Tibial nerve (tissue), 4 donors: ENCODE results near the gene TRIM37.

Experiments used
- EP300 ChIP-seq, 2 donors: sonication (generic); formaldehyde crosslinking; IDR thresholded peaks; one replicate each; pipeline ENCODE4 v1.6.1; 2017; ENCODE audit warnings: antibody characterized with exemption in 2 of 2, mild to moderate bottlenecking in 1 of 2
- POLR2A ChIP-seq, 2 donors: fragments of 450-650 bp; IDR thresholded peaks; one replicate each; pipeline ENCODE4 v1.6.1; 2017; ENCODE audit warnings: antibody characterized with exemption in 2 of 2, mild to moderate bottlenecking in 2 of 2, moderate library complexity in 2 of 2
- TF ChIP-seq, protein P1 (sequence below), 5 experiments: fragments of 200-600 bp in 3 of 5; fragments of 450-650 bp in 2 of 5; sonication (generic) in 3 of 5; IDR thresholded peaks; one replicate each; pipeline ENCODE4 v1.5.1; 2016 to 2019; ENCODE audit warnings: antibody characterized with exemption in 5 of 5, mild to moderate bottlenecking in 3 of 5, moderate library complexity in 2 of 5

DNA sequence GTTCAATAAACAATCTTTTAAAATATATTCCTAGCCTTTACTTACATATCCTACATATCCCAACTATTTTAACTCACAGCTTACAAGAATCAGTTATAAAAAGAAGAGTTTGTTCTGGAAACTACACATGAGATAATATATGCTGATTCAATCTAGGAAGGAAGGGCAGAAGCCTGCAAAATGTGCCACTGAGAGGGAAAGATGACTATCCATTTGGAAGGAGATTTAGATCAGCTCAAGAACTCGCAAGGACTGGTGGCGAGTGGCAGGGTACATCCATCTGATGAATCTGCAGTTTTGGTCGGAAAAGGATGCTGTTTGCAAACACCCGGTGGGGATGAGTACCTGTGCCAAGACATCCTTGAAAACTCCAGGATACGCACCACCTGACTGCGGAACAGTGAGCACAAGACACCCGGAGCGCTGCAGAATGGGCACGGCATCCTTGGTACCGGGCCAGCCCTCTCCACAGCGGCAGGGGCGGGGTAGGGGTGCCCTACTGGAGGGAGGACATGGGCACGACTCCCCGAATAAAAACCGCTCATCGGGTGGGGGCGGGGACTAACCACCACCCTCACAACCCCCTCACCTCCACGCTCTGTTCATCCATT lies 723 bp downstream of the TRIM37 start:
- TF ChIP-seq POLR2A (IDR thresholded peaks at IDR 0.05): no peak
- TF ChIP-seq, protein P1, sequence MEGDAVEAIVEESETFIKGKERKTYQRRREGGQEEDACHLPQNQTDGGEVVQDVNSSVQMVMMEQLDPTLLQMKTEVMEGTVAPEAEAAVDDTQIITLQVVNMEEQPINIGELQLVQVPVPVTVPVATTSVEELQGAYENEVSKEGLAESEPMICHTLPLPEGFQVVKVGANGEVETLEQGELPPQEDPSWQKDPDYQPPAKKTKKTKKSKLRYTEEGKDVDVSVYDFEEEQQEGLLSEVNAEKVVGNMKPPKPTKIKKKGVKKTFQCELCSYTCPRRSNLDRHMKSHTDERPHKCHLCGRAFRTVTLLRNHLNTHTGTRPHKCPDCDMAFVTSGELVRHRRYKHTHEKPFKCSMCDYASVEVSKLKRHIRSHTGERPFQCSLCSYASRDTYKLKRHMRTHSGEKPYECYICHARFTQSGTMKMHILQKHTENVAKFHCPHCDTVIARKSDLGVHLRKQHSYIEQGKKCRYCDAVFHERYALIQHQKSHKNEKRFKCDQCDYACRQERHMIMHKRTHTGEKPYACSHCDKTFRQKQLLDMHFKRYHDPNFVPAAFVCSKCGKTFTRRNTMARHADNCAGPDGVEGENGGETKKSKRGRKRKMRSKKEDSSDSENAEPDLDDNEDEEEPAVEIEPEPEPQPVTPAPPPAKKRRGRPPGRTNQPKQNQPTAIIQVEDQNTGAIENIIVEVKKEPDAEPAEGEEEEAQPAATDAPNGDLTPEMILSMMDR (IDR thresholded peaks at IDR 0.05): no peak
- TF ChIP-seq EP300 (IDR thresholded peaks at IDR 0.05): no peak
